ENCODE measurements around the gene KLF15.

Gene KLF15

DNA sequence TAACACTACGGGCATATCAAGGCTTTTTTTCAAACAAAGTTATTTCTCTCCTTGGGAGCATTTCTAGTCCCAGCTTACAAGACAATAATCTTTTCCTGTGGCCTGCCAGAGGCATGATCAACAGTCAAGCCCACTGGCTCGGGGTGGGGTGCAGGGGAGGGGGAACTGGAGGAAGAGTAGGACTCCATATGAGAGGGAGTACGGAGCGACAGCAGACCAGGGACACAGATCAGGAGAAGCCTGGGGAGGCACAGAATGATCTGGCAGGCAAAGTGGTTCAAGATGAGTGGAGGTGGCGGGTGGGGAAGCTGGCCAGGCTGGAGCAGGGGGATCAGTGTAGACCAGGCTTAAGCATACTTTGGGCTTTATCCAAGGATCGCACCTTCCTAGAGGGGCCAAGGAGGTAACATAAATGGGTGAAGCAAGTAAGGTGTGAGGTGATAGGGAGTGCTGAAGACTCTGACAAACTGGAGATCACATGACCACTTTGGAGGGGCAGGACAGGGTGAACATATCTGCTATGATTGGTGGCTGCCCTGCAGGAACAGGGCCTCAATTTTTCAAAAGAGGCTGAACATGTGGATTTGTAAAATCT, 37.4 kb downstream of the KLF15 start:
- DNase-seq, result no peak

DNA sequence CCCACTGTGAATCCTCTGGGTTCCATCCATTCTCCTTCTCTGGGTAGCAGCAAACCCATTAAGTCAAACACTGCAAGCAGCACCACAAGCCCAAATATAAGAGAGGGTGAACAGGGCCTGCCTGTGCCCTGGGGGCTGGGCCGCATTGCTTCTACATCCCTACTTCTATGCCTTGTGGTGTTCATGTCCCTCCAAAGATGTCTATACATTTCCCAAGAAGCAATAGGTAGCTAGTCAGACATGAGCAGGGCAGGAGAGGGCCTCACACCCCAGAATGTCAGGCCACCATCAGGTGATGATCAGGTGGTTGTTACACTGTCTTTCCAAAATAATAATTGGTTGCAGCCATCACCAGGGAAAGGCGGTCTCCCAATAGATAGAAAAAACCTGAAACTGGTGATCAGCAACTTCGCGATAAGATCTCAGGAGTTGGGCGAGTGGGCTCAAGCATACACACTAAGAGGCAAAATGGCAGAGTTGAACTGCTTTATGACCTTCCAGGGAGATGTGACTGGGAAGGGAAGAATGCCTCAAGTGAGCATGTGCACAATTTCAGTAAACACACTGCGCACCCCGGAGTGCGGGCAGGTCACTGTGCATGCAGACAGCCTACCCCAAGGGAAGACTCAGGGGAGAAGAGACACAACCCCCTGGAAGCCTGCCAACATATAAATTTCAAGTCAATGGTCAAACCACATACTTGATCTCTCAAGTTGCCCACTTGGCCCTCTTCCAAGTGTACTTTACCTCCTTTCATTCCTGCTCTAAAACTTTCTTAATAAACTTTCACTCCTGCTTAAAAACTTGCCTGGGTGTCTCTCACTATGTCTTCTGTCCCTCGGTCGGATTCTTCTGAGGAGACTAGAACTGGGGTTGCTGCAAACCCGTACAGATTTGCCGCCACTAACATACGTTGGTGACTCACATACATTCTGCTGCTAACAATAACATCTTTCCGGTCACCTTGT, 39.9 kb downstream of the KLF15 start:
- no peak for DNase-seq

DNA sequence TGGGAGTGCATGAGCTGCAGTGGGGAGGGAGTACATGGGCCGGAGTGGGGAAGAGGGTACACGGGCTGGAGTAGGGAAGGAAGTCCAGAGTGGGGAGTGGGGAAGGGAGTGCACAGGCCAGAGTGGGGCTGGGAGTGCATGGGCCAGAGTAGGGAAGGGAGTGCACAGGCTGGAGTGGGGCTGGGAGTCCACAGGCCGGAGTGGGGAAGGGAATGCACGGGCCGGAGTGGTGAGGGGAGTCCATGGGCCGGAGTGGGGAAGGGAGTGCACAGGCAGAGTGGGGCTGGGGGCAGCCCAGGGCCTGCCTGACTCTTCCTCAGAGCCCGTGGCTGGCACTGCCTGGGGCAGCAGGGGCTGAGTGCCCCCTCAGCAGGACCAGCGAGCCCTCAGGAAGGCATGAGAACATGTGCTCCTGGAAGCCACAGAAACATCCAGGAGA, 40.7 kb downstream of the KLF15 start:
- no peak for DNase-seq

DNA sequence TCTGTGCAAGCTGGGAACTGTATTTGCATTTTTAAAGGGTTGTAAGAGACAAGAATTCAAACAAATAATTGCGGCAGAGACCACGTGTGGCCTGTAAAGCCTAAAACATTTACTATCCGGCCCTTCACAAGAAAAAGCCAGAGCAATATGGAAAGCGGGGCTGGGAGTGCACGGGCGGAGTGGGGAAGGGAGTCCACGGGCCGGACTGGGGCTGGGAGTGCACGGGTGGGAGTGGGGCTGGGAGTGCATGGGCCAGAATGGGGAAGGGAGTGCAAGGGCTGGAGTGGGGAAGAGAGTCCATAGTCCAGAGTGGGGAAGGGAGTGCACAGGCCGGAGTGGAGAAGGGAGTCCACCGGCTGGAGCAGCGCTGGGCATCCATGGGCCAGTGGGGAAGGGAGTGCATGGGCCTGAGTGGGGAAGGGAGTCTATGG, 41.2 kb downstream of the KLF15 start:
- DNase-seq, result no peak

DNA sequence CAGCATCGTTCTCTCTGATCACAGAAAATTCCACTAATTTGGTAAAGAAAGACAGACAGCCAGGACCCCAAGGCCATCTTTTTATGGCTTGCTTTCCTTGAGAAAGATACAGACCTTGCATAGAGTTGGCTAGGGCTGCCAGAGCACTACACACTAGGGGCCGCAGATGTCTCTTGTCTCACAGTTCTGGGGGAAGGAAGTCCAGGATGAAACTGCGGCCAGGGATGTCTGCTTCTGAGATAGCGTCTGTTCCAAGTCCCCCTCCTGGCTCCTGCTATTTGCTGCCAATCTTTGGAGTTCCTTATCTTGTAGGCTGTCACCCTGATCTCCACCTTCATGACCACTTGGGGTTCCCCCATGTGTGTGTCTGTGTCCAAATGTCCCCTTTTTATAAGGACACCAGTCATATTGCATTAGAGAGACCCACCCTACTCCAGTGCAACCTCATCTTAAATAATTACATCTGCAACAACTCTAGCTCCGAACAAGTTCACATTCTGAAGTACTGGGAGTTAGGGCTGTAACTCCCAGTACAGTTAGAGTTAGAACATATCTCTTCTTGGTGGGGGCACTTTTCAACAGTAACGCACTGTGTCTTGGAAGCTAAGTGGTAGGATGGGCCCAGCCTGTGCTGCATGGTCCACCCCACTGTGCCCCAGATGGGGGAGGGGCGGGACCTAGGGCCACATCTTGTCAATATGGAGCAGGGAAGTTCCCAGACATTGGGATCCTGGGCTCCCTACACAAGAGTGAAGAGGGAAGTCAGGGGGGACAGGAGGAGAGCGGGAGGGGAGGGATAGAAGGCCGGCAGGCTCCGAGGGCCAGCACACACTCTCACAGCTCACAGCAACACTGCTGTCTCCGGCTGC, 42.2 kb downstream of the KLF15 start:
- no peak for DNase-seq

DNA sequence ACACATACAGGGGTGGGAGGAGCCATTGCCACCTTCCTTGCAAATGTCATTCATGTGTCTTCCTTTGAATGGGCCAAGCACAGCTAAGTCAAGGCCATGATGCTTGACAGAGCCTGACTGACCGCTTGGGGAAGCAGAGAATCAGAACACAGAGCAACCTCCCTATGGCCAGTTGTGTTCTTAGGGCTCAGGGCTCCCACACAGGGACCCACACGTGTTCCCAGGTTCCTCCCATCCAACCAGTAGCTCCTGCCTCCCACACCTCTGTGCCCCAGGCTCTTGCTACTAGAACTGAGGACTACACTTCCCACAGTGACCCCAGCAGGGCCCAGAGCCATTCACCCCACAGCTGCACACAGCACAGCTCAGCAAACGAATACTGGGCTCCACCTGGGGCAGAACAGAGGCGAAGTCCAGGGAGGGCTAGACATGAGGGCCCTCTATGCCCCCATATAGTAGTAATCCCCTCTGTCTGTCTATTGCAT, 42.9 kb downstream of the KLF15 start:
- no peak for DNase-seq

DNA sequence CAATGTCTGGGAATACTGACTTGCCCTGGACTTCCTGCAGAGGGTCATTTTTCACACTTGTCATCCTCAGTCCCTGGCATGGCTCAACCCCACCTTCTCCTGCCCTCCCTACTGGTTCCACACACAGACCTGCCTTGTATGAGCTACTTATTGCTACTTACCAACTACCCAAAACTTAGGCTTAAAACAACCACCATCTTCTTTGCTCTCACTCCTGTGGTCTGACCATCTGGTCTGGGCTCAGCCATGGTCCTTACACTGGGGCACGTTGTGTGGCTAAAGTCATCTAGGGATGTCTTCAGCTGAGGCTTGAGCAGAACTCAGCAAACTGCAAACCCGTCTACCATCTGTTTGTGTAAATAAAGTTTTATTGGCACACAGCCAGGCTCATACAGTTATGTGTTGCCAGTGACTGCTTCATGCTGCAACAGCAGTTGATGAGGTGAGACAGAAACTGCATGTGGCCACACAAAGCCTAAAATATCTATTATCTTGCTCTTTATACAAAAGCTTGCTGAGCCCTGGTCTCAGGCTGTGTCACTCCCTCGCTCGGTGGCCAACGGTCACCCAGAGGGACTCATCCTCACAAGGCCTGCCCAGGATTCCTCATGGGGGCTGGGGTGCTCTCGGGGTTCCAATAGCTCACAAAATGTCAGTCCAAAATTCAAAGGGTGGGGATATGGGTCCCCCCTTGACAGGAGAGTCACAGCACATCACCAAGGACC, 43.5 kb downstream of the KLF15 start:
- DNase-seq, result no peak

DNA sequence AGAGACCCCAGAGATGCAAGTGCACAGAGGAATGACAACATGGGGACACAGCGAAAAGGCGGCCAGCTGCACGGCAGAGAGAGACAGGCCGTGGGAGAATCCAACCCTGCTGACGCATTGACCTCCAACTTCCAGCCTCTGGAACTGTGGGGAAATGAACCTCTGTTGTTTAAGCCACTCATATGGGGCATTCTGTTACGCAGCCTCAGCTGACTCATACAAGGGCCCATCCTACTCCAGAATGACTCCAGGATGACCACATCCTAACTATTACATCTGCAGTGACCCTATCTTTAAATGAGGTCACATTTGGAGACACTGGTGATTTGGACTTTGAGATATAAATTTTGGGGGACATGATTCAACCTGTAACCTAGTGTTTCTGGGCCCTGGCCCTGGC, 44.0 kb downstream of the KLF15 start:
- no peak for DNase-seq

DNA sequence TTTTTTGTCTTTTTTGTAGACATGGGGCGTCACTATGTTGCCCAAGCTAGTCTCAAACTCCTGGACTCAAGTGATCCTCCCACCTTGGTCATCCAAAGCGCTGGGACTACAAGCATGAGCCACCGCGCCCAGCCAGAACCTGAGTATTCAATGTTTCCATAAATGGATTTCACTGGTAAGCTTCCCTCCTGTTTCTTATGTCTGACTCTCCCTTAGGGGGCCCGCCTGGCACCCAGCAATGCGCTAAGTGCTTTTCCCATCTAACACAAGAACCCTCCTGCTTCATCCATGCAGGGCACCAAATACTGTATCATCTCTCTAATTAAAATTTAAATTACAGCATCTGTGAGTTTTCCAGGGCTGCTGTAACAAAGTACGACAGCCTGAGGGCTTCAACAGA, 44.9 kb downstream of the KLF15 start:
- DNase-seq, result no peak

DNA sequence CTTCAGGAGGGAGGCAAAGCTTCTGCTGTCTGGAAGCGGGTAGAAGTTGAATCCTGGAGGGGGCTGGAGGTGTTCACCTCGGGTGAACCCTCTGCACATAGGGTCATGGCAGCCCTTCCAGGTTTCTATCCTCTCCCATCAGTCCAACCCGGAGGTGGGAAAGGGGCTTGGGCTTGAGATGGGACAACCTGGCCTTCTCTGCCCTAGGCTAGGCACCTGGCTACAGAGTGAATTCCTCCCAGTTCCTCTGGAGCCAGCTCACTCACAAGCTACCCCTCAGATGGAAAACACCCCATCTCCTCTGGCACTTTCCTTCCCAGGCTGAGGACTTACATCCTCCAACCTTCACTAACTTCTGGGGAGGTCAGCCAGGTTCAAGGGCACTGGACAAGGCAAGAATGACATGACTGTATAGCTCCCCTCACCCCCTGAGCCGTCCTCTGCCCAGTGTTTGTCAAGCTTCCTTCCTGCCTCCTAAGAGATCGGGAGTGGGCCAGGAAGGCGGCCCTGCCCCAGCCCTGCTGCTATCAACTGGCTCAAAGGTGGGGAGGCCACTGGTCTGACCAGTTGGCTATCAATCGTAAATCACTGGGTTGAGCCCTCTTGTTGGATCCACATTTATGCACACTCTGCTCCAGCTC, 45.8 kb downstream of the KLF15 start:
- DNase-seq, result no peak

DNA sequence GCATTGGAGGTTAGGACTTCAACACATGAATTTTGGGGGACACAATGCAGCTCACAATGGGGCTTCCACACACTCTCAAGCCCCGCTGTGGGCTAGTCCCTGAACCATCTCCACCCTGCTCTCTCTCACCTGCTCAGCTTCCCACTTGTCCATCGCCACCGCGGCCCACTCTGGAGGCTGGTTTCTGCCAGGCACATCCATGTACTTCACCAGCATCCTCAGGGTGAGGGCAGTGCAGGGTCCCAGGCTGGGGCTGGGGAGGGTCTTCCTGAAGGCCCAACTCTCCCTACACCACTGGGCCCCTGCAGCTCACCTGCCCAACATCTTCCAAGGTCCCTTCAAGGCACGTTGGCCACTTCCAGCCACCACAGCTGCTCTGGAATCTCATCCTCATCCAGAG, 46.4 kb downstream of the KLF15 start:
- no peak for DNase-seq

DNA sequence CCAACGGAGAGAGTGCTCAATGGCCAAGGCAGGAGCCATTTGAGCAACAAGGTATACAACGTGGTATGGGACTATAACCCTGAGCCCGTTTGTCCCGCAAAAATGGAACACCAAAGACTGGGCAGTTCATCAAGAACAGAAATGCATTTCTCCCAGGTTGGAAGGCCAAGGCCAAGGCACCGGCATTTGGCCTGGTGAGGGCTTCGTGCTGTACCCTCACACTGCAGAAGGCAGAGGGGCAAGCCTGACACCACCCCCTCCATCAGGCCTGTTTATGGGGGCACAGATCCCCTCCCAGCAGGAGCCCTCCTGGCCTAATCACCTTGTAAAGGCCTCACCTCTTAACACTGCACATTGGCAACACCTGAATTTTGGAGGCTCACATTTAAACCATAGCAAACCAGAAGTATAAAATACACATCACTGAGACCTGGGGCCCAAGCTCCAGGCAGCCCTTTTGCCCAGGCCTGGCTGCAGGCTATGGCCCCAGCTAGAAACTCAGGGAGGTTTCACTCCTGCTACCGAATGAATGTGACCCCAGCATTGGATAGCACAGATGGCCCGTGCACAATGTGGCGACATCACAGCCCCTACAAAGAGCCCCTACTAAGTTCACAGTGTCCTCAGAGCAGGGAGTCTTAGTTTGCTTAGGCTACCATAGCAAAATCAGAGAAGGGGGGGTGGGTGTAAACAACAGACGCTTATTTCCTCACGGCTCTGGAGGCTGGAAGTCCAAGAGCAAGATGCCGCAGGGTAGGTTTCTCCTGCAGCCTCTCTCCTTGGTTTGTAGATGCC, 47.1 kb downstream of the KLF15 start:
- no peak for DNase-seq

DNA sequence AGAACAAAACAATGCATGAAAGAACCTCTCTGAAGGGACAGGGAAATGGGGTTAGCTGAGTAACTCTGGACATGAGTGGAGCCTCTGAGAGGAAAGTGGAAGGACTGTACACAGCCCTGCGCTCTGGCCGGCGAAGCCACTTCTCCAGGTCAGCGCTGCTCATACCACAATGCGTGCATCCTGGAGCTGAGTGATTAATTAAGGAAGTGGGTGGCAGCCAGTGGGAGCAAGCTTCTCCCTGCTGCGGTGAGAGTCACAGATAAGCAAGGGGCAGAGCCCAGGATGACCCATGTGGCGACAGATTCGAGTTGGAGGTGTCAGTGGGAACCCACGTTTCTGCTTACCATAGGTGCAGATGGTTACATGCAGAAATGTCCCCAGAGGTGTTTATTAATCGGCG, 48.0 kb downstream of the KLF15 start:
- DNase-seq, result no peak

DNA sequence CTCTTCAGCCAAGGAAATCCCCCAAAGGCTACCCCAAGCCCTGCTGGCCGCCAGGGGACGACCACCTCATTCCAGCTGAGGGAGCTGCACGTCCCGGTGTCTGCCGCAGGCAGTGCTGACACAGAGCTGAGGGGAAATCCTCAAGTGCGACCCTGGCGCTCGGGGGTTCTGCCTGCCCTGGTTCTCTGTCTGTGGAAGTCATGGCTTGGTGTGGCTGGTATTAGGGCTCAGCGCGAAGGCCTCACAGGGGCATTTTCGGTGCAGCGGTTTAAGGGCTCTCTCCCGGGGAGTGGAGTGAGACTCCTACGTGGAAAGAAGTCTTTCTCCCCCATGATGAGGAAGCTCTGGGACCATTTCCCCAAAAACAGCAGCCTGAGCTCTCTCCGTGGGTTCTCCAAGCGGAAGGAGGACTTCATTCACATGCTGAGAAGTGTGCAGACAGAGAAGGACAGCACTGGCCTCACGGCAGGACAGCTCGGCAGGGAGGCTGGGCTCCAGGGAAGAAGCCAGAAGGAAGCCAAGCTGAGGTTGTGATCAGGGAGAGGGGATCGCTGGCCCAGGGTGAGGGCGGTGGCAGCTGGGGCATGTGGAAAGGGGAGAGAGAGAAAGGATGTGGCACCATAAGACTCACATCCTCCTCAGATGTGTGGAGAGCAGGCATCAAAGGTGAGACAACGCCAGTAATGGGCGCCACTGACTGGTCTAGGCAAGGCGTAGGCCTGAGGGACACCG, 48.6 kb downstream of the KLF15 start:
- no peak for DNase-seq

DNA sequence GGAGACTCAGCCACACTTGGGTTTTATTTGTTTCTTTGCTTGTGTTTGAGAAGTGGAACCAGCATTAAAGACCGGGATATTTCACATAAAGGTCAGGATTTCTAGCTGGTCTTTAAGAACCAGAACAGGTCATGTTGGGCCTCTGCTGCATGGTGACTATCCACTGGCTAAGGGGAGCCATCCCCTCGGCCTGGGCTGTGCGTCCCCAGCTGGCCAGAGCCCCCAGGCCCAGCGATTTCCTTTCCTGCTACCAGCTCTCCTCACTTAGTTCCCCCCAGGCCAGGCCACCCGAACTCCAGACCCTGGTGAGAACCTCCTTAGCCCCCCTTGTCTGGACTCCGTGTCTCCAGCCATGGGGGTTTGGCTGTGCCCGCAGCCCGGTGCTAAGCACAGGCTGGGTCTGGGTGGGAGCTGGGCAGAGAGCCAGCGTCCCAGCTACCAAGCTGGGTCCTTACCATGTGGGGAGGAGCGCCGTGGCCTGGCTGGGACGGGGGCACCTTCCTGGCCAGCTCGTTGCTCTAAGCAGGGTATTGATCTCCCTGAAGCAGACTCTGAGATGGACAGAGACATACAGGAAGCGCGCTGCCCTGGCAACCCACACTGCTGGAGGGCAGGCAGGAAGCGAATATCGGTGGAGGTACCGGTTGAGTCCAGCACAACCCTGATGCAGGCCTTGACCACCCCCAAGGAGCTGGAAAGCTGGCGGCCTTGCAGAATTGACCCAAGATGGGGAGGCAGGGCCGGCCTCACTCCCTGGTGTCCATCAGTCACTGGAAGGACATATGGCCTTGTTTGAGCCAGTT, 49.4 kb downstream of the KLF15 start:
- DNase-seq, result no peak

DNA sequence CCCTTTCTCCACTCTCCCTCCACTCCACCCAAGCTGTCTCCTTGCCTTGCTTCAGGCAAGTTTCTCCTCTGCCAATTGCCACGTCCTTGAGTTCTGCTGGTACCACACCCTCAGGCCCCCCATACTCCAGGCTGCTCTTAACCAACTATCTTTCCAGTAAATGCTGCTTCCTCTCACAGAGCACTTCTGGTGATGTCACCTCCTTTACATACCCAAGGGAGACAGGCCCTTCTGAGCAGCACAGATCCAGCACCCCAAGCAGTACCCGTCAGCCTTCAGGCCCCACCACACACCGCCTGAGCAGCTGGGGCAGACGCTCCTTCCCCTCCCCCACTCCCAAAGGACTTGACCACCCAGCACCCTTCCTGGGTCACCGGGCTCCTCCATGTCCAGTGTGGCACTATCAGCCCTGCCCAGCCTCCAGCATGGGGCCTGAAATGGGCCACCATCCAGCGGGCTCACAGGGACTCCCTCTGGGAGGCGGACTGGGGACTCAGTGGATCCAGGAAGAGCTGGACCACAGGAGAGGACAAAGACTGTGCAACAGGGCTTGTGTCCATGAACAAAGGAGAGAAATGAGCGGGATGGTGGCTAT, 50.2 kb downstream of the KLF15 start:
- DNase-seq, result no peak

DNA sequence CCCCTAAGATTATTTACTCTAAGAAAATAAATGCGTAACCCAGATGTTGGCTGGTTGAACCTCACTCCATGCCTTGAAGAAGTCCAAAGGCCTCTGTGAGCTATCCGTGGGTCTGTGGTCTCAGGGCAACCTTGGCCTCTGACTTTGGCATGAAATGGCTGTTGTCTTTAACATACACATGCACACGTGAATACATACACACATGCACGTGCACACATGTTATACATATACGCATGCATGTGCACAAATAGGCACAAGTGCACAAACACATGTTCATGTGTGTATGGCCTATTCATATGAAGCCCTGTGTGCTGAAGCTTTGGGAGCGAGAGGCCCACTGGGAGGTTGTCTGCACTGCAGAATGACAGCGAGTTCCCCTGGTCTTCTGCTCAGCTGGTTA, 50.8 kb downstream of the KLF15 start:
- DNase-seq, result no peak

DNA sequence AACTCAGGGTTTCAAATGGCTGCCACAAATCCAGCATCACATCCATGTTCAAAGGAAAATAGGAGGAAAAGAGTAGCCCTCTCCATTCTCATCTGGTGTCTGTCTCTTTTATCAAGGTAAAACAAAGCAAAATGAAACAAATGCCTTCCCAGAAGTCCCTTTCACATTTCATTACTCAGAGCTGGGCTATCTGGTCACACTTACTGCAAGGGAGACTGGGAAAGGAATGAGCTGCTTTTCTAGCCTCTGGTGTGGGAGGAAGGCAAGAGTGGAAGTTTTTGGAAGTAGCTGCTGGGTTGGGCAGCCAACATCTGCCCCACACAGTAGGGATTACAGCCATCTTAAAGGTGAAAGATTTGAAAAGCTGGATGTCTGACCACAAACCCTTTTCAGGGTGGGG, 51.8 kb downstream of the KLF15 start:
- no peak for DNase-seq

DNA sequence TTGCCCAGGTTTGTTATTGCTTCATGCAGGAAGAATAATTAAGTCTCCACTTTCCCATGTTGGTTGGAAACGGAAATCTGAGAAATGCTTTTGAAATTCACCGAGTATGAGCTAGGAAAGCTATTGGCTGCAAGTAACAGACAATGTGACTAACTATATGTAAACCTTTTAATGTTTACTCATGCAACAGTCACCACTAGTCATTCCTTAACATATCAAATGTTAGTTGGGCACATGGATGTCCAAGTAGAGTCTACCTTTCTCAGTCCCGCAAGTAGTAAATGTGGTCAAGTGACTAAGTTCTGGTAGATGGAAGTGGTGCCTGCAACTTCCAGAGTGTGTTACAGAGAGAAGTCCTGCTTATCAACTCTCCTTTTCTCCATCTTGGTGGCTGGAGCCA, 52.5 kb downstream of the KLF15 start:
- no peak for DNase-seq
